Measurements from ENCODE around the gene EDEM3.
"Not testable (repeated sequence)": the region's sequence is repeated elsewhere in the genome, so short reads cannot be mapped to it uniquely, and the experiment has no call there.

EDEM3 gene

GRCh38 chr1:184770181-184770979 is 15.7 kb upstream of the EDEM3 start:
- DNase-seq (ENCODE audit: low read depth in 2 of 2), result no peak

GRCh38 chr1:184769241-184769640 is 14.6 kb upstream of the EDEM3 start:
- no peak for DNase-seq (ENCODE audit: low read depth in 2 of 2)

GRCh38 chr1:184768467-184768866 is 13.8 kb upstream of the EDEM3 start:
- DNase-seq (ENCODE audit: low read depth in 2 of 2), result no peak

GRCh38 chr1:184767591-184767990 is 12.9 kb upstream of the EDEM3 start:
- no peak for DNase-seq (ENCODE audit: low read depth in 2 of 2)

- DNase-seq (ENCODE audit: low read depth in 2 of 2), result no peak
Measured at GRCh38 chr1:184764483-184764882, 9.8 kb upstream of the EDEM3 start.

GRCh38 chr1:184763520-184763919 is 8.9 kb upstream of the EDEM3 start:
- not testable (repeated sequence) for DNase-seq (ENCODE audit: low read depth in 2 of 2)

GRCh38 chr1:184761969-184762485 is 7.4 kb upstream of the EDEM3 start:
- DNase-seq (ENCODE audit: low read depth in 2 of 2), result no peak

- DNase-seq (ENCODE audit: low read depth in 2 of 2), result no peak
Measured at GRCh38 chr1:184759651-184760050, 5.0 kb upstream of the EDEM3 start.

GRCh38 chr1:184759112-184759511 is 4.5 kb upstream of the EDEM3 start:
- no peak for DNase-seq (ENCODE audit: low read depth in 2 of 2)

GRCh38 chr1:184757891-184758290 is 3.2 kb upstream of the EDEM3 start:
- DNase-seq (ENCODE audit: low read depth in 2 of 2), result no peak

- DNase-seq (ENCODE audit: low read depth in 2 of 2), result no peak
Measured at GRCh38 chr1:184757406-184757805, 2.7 kb upstream of the EDEM3 start.

- DNase-seq (ENCODE audit: low read depth in 2 of 2), result no peak
Measured at GRCh38 chr1:184755226-184756065, 788 bp upstream of the EDEM3 start.

- DNase-seq (ENCODE audit: low read depth in 2 of 2), result peak; percentile 19 to 24
Measured at GRCh38 chr1:184753608-184754475, 816 bp downstream of the EDEM3 start.

GRCh38 chr1:184753117-184753516 is 1.5 kb downstream of the EDEM3 start:
- no peak for DNase-seq (ENCODE audit: low read depth in 2 of 2)

- no peak for DNase-seq (ENCODE audit: low read depth in 2 of 2)
Measured at GRCh38 chr1:184752656-184753055, 2.0 kb downstream of the EDEM3 start.

GRCh38 chr1:184748740-184749139 is 5.9 kb downstream of the EDEM3 start:
- no peak for DNase-seq (ENCODE audit: low read depth in 2 of 2)

GRCh38 chr1:184747089-184747955 is 7.3 kb downstream of the EDEM3 start:
- no peak for DNase-seq (ENCODE audit: low read depth in 2 of 2)

- no peak for DNase-seq (ENCODE audit: low read depth in 2 of 2)
Measured at GRCh38 chr1:184745929-184746638, 8.6 kb downstream of the EDEM3 start.

- no peak for DNase-seq (ENCODE audit: low read depth in 2 of 2)
Measured at GRCh38 chr1:184745110-184745509, 9.5 kb downstream of the EDEM3 start.
